IMR-90 (cell line): ENCODE data around the gene VSNL1. TPM values are rescaled to one million over a fixed set of nuclear protein-coding genes. Genes with fewer than 3 reads are reported as not detected.

Source experiments
- ATAC-seq: fragments of 200-7000 bp; cut with Tn5 transposase; 2 replicates; pipeline ENCODE4 v1.9.1; 2020; ENCODE audit warnings: low read depth, mild to moderate bottlenecking, moderate library complexity
- BruUV-seq: library from RNA; stranded (reverse); fragments of 400-500 nt; replicated peaks from 2 replicates; lab custom pipeline; 2021; lab: Mats Ljungman, UMichigan
- CTCF ChIA-PET: fragments of 300-600 bp; formaldehyde crosslinking; extraction: SDS; loops from one replicate; lab custom pipeline; 2021; ENCODE audit warnings: antibody characterized with exemption; lab: Yijun Ruan, JAX
- POLR2A ChIA-PET: fragments of 300-600 bp; sonication (Branson Sonifier 250); formaldehyde crosslinking; loops from one replicate; lab custom pipeline; 2022; ENCODE audit warnings: antibody characterized with exemption; ENCODE audit not compliant: unreplicated experiment; lab: Charles Lee
- DNase-seq: peaks from one replicate; pipeline ENCODE4 v3.0.0; 2013
- H2AFZ ChIP-seq: replicated peaks from 2 replicates; pipeline ENCODE3; 2013; ENCODE audit warnings: low read length, mild to moderate bottlenecking; ENCODE audit not compliant: poor library complexity
- H2AK5ac ChIP-seq: 2 replicates; pipeline ENCODE4 v1.6.1; 2013; ENCODE audit warnings: low read depth, low read length, inconsistent platforms
- H2AK9ac ChIP-seq: replicated peaks from 2 replicates; pipeline ENCODE3; 2013; ENCODE audit warnings: mild to moderate bottlenecking, low read depth, low read length, moderate library complexity; ENCODE audit not compliant: poor library complexity
- H2BK120ac ChIP-seq: 2 replicates; pipeline ENCODE4 v1.6.1; 2013; ENCODE audit warnings: low read depth, low read length, inconsistent platforms
- H2BK15ac ChIP-seq: 3 replicates; pipeline ENCODE4 v1.6.1; 2013; ENCODE audit warnings: low read depth, low read length, inconsistent platforms
- H2BK20ac ChIP-seq: 2 replicates; pipeline ENCODE4 v1.6.1; 2013; ENCODE audit warnings: low read depth, mild to moderate bottlenecking, inconsistent platforms, low read length, moderate library complexity
- H2BK5ac ChIP-seq: 2 replicates; pipeline ENCODE4 v1.6.1; 2013; ENCODE audit warnings: mild to moderate bottlenecking, low read depth, low read length, inconsistent platforms; ENCODE audit not compliant: poor library complexity, severe bottlenecking
- H3K14ac ChIP-seq: replicated peaks from 2 replicates; pipeline ENCODE4 v1.6.1; 2013; ENCODE audit warnings: low read depth, low read length, inconsistent platforms
- H3K18ac ChIP-seq: 2 replicates; pipeline ENCODE4 v1.6.1; 2013; ENCODE audit warnings: low read depth, low read length, control low read depth
- H3K23ac ChIP-seq: 2 replicates; pipeline ENCODE4 v1.6.1; 2013; ENCODE audit warnings: low read depth, low read length, inconsistent platforms
- H3K27ac ChIP-seq: 2 replicates; pipeline ENCODE4 v1.5.1; 2013; ENCODE audit warnings: mild to moderate bottlenecking, control low read depth, low read length; ENCODE audit not compliant: insufficient read depth
- H3K27me3 ChIP-seq: 2 replicates; pipeline ENCODE4 v1.6.1; 2013; ENCODE audit warnings: low read length; ENCODE audit not compliant: control insufficient read depth, insufficient read depth
- H3K36me3 ChIP-seq: 2 replicates; pipeline ENCODE4 v1.6.1; 2013; ENCODE audit warnings: low read length, mixed read lengths; ENCODE audit not compliant: control insufficient read depth, insufficient read depth
- H3K4ac ChIP-seq: 2 replicates; pipeline ENCODE4 v1.6.1; 2013; ENCODE audit warnings: low read depth, low read length, inconsistent platforms
- H3K4me1 ChIP-seq: 2 replicates; pipeline ENCODE4 v1.6.1; 2013; ENCODE audit warnings: low read length, mixed read lengths; ENCODE audit not compliant: control insufficient read depth, insufficient read depth
- H3K4me2 ChIP-seq: 2 replicates; pipeline ENCODE4 v1.6.1; 2013; ENCODE audit warnings: low read depth, mild to moderate bottlenecking, control low read depth, low read length, moderate library complexity
- H3K4me3 ChIP-seq: 2 replicates; pipeline ENCODE4 v1.5.1; 2013; ENCODE audit warnings: low read depth, mild to moderate bottlenecking, control low read depth, low read length, moderate library complexity; ENCODE audit not compliant: insufficient read depth
- H3K56ac ChIP-seq: 2 replicates; pipeline ENCODE4 v1.6.1; 2013; ENCODE audit warnings: low read length, inconsistent platforms; ENCODE audit not compliant: insufficient read depth; ENCODE audit errors: extremely low read depth
- H3K79me1 ChIP-seq, 2 experiments: 2 replicates each; pipeline ENCODE4 v1.6.1; 2013; ENCODE audit warnings: low read length in 2 of 2, inconsistent platforms in 1 of 2, low read depth in 1 of 2
- H3K9ac ChIP-seq: 2 replicates; pipeline ENCODE4 v1.6.1; 2013; ENCODE audit warnings: low read depth, low read length, control low read depth
- H3K9me1 ChIP-seq: 2 replicates; pipeline ENCODE4 v1.6.1; 2013; ENCODE audit warnings: low read length, inconsistent platforms; ENCODE audit not compliant: insufficient read depth
- H3K9me3 ChIP-seq: 2 replicates; pipeline ENCODE4 v1.6.1; 2013; ENCODE audit warnings: low read length; ENCODE audit not compliant: control insufficient read depth, insufficient read depth
- H4K20me1 ChIP-seq: 2 replicates; pipeline ENCODE4 v1.6.1; 2013; ENCODE audit warnings: low read length, inconsistent platforms; ENCODE audit not compliant: insufficient read depth
- H4K5ac ChIP-seq: 2 replicates; pipeline ENCODE4 v1.6.1; 2013; ENCODE audit warnings: mild to moderate bottlenecking, low read depth, low read length, control low read depth
- H4K8ac ChIP-seq, 2 experiments: 2 replicates each; pipeline ENCODE4 v1.6.1; 2013; ENCODE audit warnings: low read depth in 2 of 2, low read length in 2 of 2, control low read depth in 1 of 2, inconsistent platforms in 1 of 2
- H4K91ac ChIP-seq: 2 replicates; pipeline ENCODE4 v1.6.1; 2013; ENCODE audit warnings: low read depth, low read length, inconsistent platforms; ENCODE audit not compliant: insufficient read depth
- CEBPB ChIP-seq: IDR thresholded peaks from 2 replicates; pipeline ENCODE4 v1.6.1; 2012; ENCODE audit warnings: low read depth, low read length, improper control_type of control experiment
- MAFK ChIP-seq: IDR thresholded peaks from 2 replicates; pipeline ENCODE4 v1.6.1; 2012; ENCODE audit warnings: low read depth, low read length, improper control_type of control experiment
- NFE2L2 ChIP-seq: fragments of 150-350 bp; IDR thresholded peaks from 2 replicates; pipeline ENCODE4 v1.6.1; 2016; ENCODE audit warnings: low read depth, mild to moderate bottlenecking, low read length
- RAD21 ChIP-seq: IDR thresholded peaks from 2 replicates; pipeline ENCODE4 v1.6.1; 2012; ENCODE audit warnings: low read length, improper control_type of control experiment
- RFX5 ChIP-seq: IDR thresholded peaks from 2 replicates; pipeline ENCODE4 v1.8.0; 2012; ENCODE audit warnings: low read depth, mild to moderate bottlenecking, low read length, moderate library complexity
- SMC3 ChIP-seq: fragments of 150-350 bp; IDR thresholded peaks from 2 replicates; pipeline ENCODE4 v1.6.1; 2016; ENCODE audit warnings: low read depth, mild to moderate bottlenecking, antibody characterized with exemption, low read length, moderate library complexity
- WGBS, 2 experiments: methylation state at CpG; one replicate each; pipeline versions ENCODE4 v1.1.5 to v1.1.7; 2013; ENCODE audit warnings: missing lambda C conversion rate in 2 of 2; ENCODE audit not compliant: insufficient read length in 1 of 2; ENCODE audit errors: extremely low coverage in 2 of 2; 5-methylcytosine and 5-hydroxymethylcytosine counted together
- dilution Hi-C: fragments of 300-500 bp; cut with HindIII; formaldehyde crosslinking; loops from one replicate; pipeline ENCODE4 v1.14.3; 2018; ENCODE audit warnings: low sequenced_read_pairs; ENCODE audit not compliant: unreplicated experiment
- in situ Hi-C: fragments of 300-500 bp; cut with MboI; formaldehyde crosslinking; loops from 3 replicates; pipeline ENCODE4 v1.14.3; 2019; ENCODE audit warnings: low sequenced_read_pairs, inconsistent platforms, mixed read lengths
- intact Hi-C: fragments of 100-400 bp; cut with micrococcal nuclease; formaldehyde crosslinking; loops from 2 replicates; pipeline ENCODE4 v1.10.0; 2022
- polyA plus RNA-seq, 3 experiments: library from polyadenylated mRNA; depleted of rRNA; stranded (reverse); fragments of >200 nt; gene quantifications; 2 replicates each; pipeline ENCODE4 v1.2.3, GENCODE V29; 2012; ENCODE audit warnings: low replicate concordance in 1 of 3
- total RNA-seq: library from RNA; depleted of rRNA; stranded (reverse); fragments of >200 nt; gene quantifications from 2 replicates; pipeline ENCODE4 v1.2.3, GENCODE V29; 2012
- TF ChIP-seq, protein P1 (sequence below): fragments of 150-350 bp; IDR thresholded peaks from 2 replicates; pipeline ENCODE4 v1.6.1; 2016; ENCODE audit warnings: low read depth, mild to moderate bottlenecking, low read length, moderate library complexity, borderline replicate concordance

VSNL1 gene
- total and polyA plus RNA-seq, 2 of the 4 experiments (the other 2 are of a cell fraction), result 0.32 to 0.36 TPM

DNA sequence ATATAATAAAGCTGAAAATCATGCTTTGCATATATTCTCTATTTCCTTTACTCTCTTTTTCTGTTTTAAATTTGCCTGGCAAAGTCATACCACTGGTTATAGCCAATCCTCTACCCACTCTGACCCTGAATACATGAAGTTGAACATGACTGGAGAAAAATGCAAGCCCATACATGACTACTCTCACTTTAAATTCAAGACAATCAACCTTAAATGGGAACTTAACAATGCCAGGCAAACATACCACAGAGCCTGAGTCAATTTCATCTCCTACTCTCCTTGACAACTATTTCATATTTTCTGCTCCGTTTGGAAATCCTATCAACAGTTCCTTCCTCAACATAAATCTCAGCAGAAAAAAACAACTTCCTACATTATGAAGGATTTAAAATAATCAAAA, 44.9 kb upstream of the VSNL1 start:
- TF ChIP-seq RAD21 (no peak), CEBPB (no peak), RFX5 (no peak), NFE2L2 (no peak), MAFK (no peak), SMC3 (no peak)
- TF ChIP-seq, protein P1, sequence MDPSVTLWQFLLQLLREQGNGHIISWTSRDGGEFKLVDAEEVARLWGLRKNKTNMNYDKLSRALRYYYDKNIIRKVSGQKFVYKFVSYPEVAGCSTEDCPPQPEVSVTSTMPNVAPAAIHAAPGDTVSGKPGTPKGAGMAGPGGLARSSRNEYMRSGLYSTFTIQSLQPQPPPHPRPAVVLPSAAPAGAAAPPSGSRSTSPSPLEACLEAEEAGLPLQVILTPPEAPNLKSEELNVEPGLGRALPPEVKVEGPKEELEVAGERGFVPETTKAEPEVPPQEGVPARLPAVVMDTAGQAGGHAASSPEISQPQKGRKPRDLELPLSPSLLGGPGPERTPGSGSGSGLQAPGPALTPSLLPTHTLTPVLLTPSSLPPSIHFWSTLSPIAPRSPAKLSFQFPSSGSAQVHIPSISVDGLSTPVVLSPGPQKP, result no peak
- Histone ChIP-seq H3K56ac (no peak overlapping the region), H2AK9ac (no peak overlapping the region), H3K4me2 (no peak overlapping the region), H4K91ac (no peak overlapping the region), H2BK20ac (no peak overlapping the region), H4K20me1 (no peaks in the 10 kb centered on the region), H3K23ac (no peak overlapping the region), H3K9me1 (no peaks in the 10 kb centered on the region), H3K79me1 (no peaks in the 10 kb centered on the region), H3K27me3 (no peaks in the 10 kb centered on the region), H2AFZ (no peak overlapping the region), H3K14ac (no peak overlapping the region), H2BK120ac (no peak overlapping the region), H4K8ac (no peak overlapping the region), H3K9ac (no peak overlapping the region), H3K4me3 (no peak overlapping the region), H3K18ac (no peak overlapping the region), H2BK15ac (no peak overlapping the region), H4K5ac (no peak overlapping the region), H3K27ac (no peak overlapping the region), H3K4me1 (no peaks in the 10 kb centered on the region), H2BK5ac (no peak overlapping the region), H3K9me3 (no peaks in the 10 kb centered on the region), H3K4ac (no peak overlapping the region), H3K36me3 (no peaks in the 10 kb centered on the region), H2AK5ac (no peak overlapping the region)
- no CpG with 5 or more reads among the region's 1 CpG for WGBS, 2 experiments
- no peak for DNase-seq
- in situ Hi-C loops, result no loop called here
- dilution Hi-C loops, result no loop called here
- ChIA-PET POLR2A (no interaction called here), CTCF (no interaction called here)
- no TSS peak for BruUV-seq
- no peak for ATAC-seq
- intact Hi-C loops, result no loop called here
